Mammary epithelial cell (primary cell): ENCODE data around the gene C1QTNF1.

Experiments
- EZH2 ChIP-seq: IDR thresholded peaks from 2 replicates; pipeline ENCODE4 v1.6.1; 2012; ENCODE audit warnings: low read length, inconsistent platforms, borderline replicate concordance
- TF ChIP-seq, protein P1 (sequence below), 2 donors: IDR thresholded peaks in 1 of 2; conservative IDR thresholded peaks in 1 of 2; 2 replicates each; pipeline ENCODE4 v1.5.1; 2011 to 2012; ENCODE audit warnings: inconsistent platforms in 2 of 2, low read length in 2 of 2, mild to moderate bottlenecking in 2 of 2, control low read depth in 1 of 2, low read depth in 1 of 2; ENCODE audit not compliant: insufficient read depth in 1 of 2; ENCODE audit errors: extremely low read depth in 1 of 2

DNA sequence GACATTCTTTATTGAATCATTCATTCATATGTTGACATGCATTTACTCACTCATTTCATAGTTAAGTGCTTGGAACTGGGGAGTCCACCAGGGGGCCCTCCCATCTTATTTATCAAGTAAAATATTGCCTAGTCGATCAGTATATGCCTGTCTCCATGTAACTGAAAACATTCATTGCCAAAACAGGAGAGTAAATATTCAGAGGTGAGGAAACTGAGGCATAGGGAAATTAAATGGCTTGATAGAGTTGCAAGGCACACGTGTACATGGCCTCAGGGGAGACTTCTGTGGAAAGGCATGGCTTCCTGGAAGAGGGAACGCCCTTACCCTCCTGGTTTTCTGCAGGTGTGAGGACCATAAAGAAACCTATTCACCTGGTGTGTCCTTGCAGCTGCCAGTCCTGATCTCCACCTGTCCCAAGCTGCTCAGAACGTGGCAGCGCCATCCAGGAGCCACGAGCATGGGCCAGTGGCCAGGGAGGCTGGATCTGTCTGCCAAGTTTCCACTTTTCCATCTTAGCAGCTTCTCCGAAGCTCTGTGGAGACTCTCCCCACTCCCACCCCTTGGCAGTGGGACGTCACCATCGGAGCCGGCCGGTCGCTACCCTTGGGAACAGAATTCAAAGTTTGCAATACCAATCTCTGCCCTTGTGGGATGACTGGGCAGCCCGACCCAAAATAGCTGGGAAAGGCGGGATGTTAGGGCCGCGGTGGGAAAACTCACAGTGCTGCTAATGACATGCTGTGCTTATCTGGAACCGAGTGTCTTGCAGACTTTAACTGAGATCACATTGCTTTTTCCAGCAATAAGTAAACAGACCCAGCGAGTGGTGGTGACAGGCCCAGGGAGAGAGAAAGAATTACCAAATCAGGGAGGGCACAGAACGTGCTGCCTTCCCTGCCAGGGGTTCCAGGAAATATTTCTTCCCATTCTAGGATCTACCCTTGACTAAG lies 4.1 kb upstream of the C1QTNF1 start:
- TF ChIP-seq, protein P1, sequence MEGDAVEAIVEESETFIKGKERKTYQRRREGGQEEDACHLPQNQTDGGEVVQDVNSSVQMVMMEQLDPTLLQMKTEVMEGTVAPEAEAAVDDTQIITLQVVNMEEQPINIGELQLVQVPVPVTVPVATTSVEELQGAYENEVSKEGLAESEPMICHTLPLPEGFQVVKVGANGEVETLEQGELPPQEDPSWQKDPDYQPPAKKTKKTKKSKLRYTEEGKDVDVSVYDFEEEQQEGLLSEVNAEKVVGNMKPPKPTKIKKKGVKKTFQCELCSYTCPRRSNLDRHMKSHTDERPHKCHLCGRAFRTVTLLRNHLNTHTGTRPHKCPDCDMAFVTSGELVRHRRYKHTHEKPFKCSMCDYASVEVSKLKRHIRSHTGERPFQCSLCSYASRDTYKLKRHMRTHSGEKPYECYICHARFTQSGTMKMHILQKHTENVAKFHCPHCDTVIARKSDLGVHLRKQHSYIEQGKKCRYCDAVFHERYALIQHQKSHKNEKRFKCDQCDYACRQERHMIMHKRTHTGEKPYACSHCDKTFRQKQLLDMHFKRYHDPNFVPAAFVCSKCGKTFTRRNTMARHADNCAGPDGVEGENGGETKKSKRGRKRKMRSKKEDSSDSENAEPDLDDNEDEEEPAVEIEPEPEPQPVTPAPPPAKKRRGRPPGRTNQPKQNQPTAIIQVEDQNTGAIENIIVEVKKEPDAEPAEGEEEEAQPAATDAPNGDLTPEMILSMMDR (conservative IDR thresholded peaks at IDR 0.05 in 1 of 2, IDR thresholded peaks at IDR 0.05 in 1 of 2; ENCODE audit: extremely low read depth in 1 of 2, insufficient read depth in 1 of 2, low read depth in 1 of 2, low read length in 2 of 2), result peak; percentile 68 to 77
- TF ChIP-seq EZH2, result no peak
